Bronchial epithelial cell (primary cell): ENCODE measurements around the gene CAMKV. TPM values are rescaled to one million over a fixed set of nuclear protein-coding genes. Genes with fewer than 3 reads are reported as not detected.
"Not testable (repeated sequence)": the region's sequence is repeated elsewhere in the genome, so short reads cannot be mapped to it uniquely, and the experiment has no call there.

Experiments
- DNase-seq: peaks from one replicate; pipeline ENCODE4 v3.0.0-alpha.2; 2010; ENCODE audit warnings: low read depth
- FAIRE-seq: peaks from 2 replicates; lab custom pipeline; 2011; peaks lifted over from hg19 to GRCh38; lab: Jason Lieb, UNC
- H3K27me3 ChIP-seq: 2 replicates; pipeline ENCODE4 v1.5.1; 2011; ENCODE audit warnings: low read length; ENCODE audit not compliant: control insufficient read depth, insufficient read depth
- H3K36me3 ChIP-seq: 2 replicates; pipeline ENCODE4 v1.5.1; 2011; ENCODE audit warnings: low read length; ENCODE audit not compliant: control insufficient read depth, insufficient read depth
- H3K4me3 ChIP-seq: 2 replicates; pipeline ENCODE4 v1.5.1; 2011; ENCODE audit warnings: mild to moderate bottlenecking, low read depth, low read length, control low read depth
- total RNA-seq: library from RNA; depleted of rRNA; stranded (reverse); fragments of >200 nt; gene quantifications from 2 replicates; pipeline ENCODE4 v1.2.1, GENCODE V29; 2014
- TF ChIP-seq, protein P1 (sequence below): IDR thresholded peaks from 2 replicates; pipeline ENCODE4 v1.5.1; 2011; ENCODE audit warnings: mild to moderate bottlenecking, moderate library complexity, low read length, control low read depth, inconsistent platforms; ENCODE audit not compliant: insufficient read depth, severe bottlenecking

Gene CAMKV
- total RNA-seq, 1 donor from 2014 or later = 0.26 TPM

DNA sequence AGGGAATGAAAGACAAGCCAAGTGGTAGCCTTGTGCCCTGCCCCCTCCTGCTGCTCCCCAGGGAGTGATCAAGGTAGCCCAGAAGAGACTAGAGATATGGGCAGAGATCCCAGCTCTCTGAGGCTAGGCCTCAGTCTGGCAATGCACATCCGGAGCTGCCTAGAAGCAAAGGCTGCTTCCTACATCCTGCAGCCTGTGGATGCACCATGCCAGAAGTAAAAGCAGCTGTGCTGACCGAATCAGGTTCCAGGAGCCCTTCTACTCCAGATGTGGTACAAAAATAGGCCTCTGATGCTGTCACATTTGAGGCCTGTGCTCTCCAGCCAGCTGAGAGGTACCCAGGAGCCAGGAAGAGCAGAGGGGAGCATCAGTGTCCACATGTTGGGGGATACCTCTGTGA is 29.3 kb downstream of the CAMKV start:
- no peaks in the 10 kb centered on the region for H3K36me3 ChIP-seq
- no peak for FAIRE-seq
- no peaks in the 10 kb centered on the region for H3K27me3 ChIP-seq
- DNase-seq = no peak
- TF ChIP-seq, protein P1, sequence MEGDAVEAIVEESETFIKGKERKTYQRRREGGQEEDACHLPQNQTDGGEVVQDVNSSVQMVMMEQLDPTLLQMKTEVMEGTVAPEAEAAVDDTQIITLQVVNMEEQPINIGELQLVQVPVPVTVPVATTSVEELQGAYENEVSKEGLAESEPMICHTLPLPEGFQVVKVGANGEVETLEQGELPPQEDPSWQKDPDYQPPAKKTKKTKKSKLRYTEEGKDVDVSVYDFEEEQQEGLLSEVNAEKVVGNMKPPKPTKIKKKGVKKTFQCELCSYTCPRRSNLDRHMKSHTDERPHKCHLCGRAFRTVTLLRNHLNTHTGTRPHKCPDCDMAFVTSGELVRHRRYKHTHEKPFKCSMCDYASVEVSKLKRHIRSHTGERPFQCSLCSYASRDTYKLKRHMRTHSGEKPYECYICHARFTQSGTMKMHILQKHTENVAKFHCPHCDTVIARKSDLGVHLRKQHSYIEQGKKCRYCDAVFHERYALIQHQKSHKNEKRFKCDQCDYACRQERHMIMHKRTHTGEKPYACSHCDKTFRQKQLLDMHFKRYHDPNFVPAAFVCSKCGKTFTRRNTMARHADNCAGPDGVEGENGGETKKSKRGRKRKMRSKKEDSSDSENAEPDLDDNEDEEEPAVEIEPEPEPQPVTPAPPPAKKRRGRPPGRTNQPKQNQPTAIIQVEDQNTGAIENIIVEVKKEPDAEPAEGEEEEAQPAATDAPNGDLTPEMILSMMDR = no peak
- no peak overlapping the region for H3K4me3 ChIP-seq

DNA sequence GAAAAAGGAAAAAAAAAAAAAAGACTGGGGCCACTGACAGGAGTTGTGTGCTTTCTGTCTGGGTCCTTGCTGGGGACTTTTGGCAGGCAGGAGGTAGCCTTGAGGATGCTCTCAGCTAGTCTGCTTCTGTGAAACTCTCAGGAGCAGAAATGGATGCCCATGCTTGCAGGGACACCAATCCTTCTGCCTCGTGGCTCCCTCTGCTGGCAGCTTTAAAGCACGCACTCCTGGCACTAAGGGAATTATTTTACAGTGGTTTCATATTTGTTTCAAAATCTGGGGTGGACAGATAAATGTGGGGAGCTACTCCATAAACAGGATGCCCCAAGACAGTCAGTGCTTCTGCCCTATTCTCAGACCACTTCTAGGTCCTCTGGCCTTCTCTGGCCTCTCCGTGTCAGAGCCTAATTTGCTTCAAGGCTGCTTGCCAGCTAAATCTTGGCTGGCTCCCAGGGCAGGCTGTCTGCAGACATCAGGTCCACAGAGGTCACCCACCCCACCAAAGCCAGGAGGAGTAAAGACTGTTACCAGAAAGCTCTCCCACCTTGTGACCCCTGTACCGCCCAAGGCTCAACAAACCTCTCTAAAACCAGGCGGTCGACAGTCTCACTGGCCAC is 30.4 kb downstream of the CAMKV start:
- no peaks in the 10 kb centered on the region for H3K36me3 ChIP-seq
- TF ChIP-seq, protein P1 = peak; percentile 84
- DNase-seq (peak; percentile 63), FAIRE-seq (no peak)
- no peaks in the 10 kb centered on the region for H3K27me3 ChIP-seq
- no peak overlapping the region for H3K4me3 ChIP-seq

DNA sequence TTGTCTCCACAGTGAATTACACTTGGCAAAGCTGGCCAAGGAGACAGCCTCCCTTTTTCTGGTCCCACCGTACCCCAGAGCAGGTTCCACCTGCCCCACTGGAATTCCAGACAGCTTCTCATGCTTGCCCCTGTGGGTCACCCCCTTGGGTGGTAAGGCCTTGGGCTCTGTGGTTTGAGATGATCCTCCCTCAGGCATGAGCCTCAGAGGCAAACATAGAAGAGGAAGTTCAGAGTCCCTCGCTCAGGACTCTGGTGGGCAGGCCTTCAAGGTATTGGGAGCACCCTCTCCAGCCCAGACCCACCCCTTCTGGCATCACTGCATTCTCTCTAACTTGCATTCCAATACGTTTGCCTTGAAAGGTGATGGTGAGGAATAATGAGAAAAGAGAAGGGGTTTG is 38.4 kb downstream of the CAMKV start:
- no peak for FAIRE-seq
- Histone ChIP-seq H3K4me3 (no peak overlapping the region), H3K27me3 (no peaks in the 10 kb centered on the region), H3K36me3 (no peaks in the 10 kb centered on the region)
- TF ChIP-seq, protein P1 = no peak
- DNase-seq = no peak

DNA sequence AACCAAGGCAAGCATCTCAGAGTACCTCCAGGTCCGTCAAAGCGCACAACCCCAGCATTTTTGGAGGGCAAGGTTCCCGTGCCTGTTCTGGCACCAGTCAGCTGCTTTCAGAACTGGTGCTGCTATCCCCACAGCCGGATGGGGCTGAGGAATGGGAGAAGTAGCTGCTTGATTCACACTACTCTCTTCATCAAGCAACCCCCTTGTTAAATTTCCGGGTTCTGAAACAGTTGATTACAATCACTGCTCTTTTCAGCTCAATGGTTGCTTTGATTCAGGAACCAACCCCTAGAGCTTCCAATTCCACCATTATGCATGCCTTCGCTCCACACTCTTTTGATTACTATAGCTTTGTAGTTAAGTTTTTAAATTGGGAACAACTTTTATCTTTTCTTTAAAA is 43.7 kb downstream of the CAMKV start:
- Histone ChIP-seq H3K36me3 (no peaks in the 10 kb centered on the region), H3K4me3 (no peak overlapping the region), H3K27me3 (no peaks in the 10 kb centered on the region)
- no peak for FAIRE-seq
- DNase-seq = no peak
- TF ChIP-seq, protein P1 = no peak

DNA sequence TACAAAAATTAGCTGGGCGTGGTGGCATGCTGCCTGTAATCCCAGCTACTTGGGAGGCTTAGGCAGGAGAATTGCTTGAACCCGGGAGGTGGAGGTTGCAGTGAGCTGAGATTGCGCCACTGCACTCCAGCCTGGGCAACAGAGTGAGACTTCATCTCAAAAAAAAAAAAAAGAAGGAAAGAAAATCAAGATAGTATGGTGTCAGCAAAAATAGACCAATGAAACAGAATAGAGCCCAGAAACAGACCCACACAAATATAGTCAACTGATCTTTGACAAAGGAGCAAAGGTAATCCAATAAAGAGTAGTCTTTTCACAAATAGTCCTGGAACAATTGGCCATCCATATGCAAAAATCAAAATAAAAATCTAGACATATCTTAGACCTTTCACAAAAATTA is 46.6 kb downstream of the CAMKV start:
- not testable (repeated sequence) for H3K27me3 ChIP-seq, H3K4me3 ChIP-seq, DNase-seq, H3K36me3 ChIP-seq, FAIRE-seq

DNA sequence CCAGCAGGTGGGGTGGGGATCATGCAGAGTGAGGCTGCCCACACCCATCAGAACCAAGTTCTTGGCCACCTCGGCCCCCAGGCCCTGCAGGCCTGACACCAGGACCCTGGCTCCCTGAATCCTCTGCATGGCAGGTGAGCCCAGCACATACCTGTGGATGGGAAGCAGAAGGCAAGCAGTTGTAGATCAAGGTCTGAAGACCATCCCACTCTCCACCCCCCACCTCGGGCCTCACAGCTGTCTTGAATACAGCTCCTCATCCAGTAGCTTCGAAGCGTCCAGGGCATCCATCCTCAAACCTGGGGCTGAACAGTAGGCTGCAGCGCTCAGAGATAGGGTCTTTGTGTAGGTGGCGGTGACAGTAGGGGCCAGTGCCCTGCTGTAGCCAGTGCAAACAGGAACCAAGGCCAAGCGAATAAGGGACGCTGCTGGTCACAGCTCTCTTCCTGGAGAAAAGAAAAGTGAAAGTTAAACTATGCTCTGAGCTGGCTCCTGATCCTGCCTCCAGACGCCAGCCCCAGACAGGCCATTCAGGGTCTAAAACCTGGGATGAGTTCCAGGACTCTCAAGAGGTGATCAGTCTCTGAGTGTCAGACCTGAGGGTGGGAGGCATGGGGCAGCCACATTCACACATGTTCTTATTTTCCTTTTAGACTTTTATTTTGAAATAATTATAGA is 56.1 kb downstream of the CAMKV start, which contains the start of gene UBA7:
Gene UBA7 (minus strand): TSS at position 457 of the 678 bp plus-strand sequence. CDS start 166 bp downstream, at position 291.
- Histone ChIP-seq H3K36me3 (no peaks in the 10 kb centered on the region), H3K27me3 (no peaks in the 10 kb centered on the region), H3K4me3 (peak within 1 kb of the TSS; percentile 27)
- DNase-seq = peak; percentile 39
- TF ChIP-seq, protein P1 = no peak
- FAIRE-seq = no peak
